Measurements from ENCODE around the gene HSPA9. TPM values are rescaled to one million over a fixed set of nuclear protein-coding genes. Genes with fewer than 3 reads are reported as not detected.

HSPA9 gene
- 170 TPM for total RNA-seq

DNA sequence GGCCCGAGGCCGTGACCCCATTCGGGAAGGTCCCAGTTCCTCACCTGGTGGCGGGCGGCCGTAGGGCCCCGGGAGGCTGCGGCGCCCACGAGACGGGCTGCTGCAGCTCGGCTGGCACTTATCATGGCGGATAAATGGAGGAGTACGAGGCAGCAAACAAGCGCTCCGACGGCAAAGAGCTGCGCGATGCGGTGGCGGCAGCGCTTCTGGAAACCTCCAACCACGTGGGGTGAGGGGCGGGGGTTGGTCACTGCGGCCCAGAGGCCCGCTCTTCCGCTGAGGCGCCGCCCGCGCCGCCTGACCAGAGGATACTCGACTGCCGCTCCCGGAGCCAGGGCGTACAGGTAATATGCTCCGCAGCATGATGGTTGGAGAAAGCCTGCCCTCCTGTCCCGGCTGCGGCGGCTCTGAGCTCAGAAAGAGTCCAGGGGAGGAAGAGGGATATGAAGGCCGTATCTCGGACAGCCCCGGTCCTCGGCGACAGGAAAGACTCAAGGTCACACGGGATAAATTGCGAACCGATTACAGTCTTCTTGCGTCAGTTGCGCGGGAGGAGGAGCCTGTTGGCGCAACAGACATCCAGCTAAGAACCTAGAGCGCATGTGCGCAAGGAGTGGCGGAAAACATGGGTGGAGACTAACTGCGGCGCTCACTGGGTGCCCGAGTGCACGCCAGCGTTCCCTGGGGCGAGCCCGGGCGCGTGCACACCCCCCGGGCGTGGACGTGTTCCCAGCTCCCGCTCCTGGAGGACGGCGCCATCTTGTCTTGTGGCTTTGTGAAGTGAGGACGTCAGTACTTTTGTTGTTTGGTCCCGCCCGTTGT, at the start of gene HSPA9:
HSPA9 (minus strand) TSS at position 208 of the 822 bp plus-strand sequence; CDS start at position 125, 83 bp downstream.
- DNase-seq (ENCODE audit: low spot score) = peak; percentile 99

GRCh38 chr5:138623053-138623452, 47.9 kb upstream of the HSPA9 start:
- DNase-seq (ENCODE audit: low spot score) = no peak

GRCh38 chr5:138622051-138622450, 46.9 kb upstream of the HSPA9 start:
- DNase-seq (ENCODE audit: low spot score) = no peak

DNA sequence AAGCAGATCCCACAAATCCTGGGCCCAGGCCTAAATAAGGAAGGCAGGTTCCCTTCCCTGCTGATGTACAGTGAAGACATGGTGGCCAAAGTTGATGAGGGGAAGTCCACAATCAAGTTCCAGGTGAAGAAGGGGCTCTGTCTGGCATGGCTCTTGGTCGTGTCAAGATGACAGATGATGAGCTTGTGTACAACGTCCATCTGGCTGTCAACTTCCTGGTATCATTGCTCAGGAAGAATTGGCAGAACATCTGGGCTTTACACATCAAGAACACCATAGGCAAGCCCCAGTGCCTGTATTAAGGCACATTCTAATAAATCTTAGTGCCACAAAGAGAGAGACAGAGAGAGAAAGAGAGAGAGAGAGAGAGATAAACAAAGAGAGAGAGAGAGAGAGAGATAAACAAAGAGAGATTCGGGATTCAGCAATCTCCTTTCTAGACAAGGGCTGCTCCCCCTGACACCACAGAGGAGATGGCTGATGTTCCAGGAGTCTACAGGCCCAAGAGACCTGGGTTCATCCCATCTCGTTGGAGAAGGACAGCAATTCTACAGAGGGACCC, 45.5 kb upstream of the HSPA9 start:
- no peak for DNase-seq (ENCODE audit: low spot score)

- DNase-seq (ENCODE audit: low spot score) = no peak
Observed at GRCh38 chr5:138616508-138616907, 41.3 kb upstream of the HSPA9 start.

DNA sequence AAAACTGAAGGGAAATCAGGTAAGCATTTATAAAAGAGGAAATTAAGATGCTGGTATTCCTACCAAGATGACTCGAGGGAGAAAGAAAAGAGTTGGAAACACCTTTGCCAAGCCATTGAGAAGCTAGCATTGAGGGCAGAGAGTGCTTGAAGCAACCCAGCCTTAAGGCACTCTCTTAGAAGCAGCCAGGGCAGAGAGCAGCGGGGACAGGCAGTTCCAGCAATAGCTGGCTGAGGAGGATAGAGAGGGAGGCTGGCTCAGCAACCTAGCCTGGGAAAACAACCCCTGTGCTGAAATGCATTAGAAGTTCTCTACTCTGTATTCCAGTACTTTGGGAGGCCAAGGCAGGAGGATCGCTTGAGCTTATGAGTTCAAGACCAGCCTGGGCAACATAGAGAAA, 40.3 kb upstream of the HSPA9 start:
- no peak for DNase-seq (ENCODE audit: low spot score)

GRCh38 chr5:138611678-138612218, 36.5 kb upstream of the HSPA9 start:
- DNase-seq (ENCODE audit: low spot score) = no peak

DNA sequence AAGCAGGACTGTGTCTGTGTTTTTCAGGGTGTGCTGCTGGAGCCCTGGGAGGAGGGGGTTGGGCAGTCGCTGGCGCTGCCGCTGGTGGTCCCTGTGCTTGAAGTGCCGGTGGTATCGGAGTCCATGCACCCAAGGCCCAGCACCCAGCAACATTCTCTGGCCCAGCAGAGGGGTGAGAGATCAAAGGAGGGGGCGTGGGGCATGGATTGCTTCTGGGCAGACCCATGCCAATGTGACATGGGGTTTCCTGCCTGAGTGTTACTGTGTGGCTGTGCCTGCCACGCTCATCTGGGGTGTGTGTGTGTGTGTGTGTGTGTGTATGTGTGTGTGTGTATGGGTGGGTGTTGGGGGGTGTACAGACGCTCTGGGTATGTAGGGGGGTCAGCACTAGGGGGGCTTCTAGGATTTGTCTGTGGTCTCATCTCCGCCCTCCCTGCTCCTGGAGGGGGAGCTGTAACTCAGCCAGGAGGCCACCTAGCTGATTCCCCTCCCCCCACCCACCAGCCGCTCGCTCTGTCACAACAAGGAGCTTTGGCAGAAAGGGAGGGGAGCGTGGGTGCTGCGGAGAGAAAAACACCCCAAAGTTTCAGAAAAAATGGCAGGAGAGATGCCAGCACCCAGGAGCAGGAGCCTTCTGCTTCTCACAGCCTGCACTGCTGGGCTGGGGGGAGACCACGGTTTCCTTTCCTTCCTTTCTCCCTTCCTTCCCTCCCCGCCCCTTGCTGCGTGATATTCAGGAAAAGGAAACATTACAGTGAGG, 35.9 kb upstream of the HSPA9 start:
- DNase-seq (ENCODE audit: low spot score) = no peak

GRCh38 chr5:138610415-138610917, 35.3 kb upstream of the HSPA9 start:
- DNase-seq (ENCODE audit: low spot score) = no peak

DNA sequence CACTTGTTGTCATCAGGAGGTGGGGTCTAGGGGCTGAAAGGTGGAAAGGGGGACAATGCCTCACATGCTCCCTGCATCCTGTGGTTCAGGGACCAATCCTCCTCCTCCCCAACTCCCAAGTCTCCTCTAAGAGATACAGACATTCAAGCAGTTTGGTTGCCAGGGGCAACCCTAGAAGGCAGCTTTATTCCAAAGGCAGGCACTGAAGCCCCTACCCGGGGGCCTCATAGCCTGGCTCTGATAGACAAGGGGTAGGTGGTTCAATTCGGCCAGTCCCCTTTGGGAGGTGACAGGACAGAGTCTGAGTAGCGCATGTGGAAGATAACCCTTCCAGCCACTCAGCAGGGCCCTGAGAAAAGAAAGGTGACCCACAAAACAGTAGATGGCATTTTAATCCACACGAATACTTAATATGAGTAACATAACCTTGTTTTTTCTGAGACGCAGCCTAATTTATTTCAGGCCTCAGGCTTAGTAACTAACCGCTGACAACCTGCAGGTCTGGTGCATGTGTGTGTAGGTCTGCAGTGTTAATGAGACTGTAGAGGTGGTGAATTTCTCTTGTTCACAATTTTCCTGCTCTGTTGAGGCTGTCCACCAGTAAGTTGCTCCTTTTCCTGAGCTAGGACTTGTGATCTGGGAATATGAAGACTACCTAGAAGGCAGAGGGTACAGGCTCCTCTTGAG, 31.3 kb upstream of the HSPA9 start:
- DNase-seq (ENCODE audit: low spot score) = no peak

GRCh38 chr5:138605254-138605972, 30.2 kb upstream of the HSPA9 start:
- no peak for DNase-seq (ENCODE audit: low spot score)

- DNase-seq (ENCODE audit: low spot score) = no peak
Observed at GRCh38 chr5:138604176-138604785, 29.1 kb upstream of the HSPA9 start.

DNA sequence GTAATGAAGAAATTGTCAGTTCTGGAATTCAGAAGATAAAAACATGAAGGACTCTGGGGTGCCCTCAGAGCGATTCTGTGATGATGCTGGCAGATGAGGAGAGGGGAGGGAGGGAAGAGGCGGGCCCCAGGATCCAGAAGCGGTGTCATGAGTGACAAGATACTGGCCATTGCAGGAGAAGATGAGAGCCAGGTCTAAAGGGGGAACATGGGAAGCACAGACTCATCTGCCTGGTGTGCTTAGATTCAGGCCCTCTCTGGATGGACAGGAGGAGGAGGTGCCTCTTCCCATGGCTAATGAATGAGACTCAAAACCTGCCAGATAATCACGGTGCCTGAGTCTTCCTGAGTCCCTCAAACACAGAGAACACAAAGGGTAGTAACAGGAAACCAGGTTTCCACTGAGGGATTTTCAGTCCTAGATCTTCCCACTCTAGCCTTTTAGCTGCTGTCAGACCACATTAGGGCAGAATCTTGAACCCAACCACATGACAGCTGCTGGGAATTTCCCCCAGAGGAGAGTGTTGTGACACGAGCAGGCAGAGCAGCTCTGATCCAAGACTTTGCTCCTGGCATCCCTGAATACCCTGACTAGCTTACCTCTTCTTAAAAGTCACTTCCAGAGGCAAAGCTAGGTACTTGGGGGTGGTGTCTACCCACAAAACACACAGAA, 28.2 kb upstream of the HSPA9 start:
- DNase-seq (ENCODE audit: low spot score) = no peak

GRCh38 chr5:138602371-138603000, 27.3 kb upstream of the HSPA9 start:
- DNase-seq (ENCODE audit: low spot score) = no peak

DNA sequence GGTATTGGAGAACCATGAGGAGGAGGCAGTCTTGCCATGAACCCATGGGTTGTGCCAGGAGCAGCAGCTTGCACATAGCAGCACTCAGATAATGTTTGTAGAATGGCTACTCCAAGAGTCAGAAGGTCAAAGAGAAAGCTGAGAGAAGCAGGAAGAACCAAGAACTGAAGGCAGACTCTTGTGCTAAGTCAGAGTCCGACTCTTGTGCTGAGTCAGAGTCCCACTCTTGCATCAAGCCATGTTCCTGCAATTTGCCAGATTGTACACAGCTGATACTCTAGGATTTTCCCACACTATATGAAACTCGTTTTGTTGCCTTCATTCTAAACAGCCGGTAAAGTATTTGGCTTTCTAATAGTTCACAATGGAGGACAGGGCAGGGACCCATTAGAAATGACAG, 26.2 kb upstream of the HSPA9 start:
- no peak for DNase-seq (ENCODE audit: low spot score)

GRCh38 chr5:138600446-138600845, 25.2 kb upstream of the HSPA9 start:
- DNase-seq (ENCODE audit: low spot score) = no peak

DNA sequence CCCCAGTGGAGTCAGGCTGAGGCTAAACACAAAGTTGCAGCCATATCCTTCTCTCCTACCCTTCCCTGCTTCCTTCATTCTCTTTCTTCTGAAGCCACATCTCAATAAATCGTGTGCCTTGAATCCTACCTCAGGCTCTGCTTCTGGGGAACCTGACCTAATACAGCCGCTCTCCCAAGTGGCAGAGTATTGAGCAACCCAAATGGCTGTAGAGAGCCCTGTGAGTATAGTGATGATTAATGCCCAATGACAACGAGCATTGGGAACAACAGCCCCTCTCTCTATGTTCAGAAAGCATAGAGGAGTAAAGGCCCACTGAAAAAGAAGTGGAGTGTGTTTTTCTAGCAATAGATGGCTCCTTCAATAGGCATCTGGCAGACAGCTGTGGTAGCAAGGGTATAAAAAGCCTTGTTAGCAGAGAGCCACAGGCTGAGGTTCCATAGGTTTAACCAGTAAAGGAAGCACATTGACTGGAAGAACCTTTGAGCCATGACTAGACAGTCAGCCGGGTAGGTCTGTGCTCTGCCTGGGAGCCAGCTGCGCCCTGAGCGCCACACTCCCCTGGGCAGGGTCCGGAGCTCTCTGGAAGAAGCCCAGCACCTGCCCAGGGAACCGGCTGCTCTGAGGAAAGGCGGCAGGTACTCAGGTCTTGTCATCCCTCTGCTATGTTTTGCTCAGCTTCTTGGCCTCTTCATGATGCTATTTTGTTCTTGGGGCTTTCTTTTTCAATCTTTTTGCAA, 22.6 kb upstream of the HSPA9 start:
- no peak for DNase-seq (ENCODE audit: low spot score)

DNA sequence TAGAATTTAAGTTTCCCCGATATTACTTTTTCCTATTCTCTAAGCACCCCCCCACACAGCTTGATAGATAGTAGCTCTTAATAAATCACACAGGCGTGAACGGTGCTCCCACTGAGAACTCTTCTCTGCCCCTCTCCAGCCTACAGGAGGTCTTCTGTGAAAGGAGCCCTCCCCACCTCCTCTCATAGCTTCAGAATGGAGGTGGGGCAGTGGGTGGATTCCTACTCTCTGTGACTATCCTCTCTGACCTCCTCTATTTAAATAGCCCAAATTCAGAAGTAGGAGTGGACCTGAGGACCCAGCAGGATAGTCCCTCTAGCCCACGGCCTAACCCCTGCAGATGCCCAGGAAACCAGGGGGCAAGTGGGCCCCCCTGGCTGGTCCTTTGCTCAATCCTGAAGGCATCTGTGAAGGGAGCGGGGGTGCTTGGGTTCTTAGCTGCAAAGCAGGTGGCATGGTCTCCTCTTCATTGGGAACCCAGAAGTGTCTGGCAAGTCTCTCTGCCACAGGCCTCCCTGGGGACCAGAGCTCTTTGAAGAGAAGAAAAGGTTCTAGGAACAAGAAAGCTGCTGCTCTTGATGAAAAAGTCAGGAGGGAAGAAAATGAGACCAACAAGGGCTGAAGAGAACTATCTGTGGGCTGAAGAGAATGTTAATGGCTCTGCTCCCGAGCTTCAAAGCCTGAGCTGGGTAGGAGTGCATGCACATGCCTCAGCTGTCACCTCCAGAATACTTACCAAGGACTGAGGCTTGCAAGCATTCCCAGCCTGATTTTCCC, 21.1 kb upstream of the HSPA9 start:
- DNase-seq (ENCODE audit: low spot score) = no peak

Measured in mucosa of gallbladder (tissue), 1 donor.